Measurements from ENCODE around the gene GALNTL6. TPM values are rescaled to one million over a fixed set of nuclear protein-coding genes. Genes with fewer than 3 reads are reported as not detected.

The GALNTL6 gene
- 0.16 and 0.24 TPM in 2 replicates for total RNA-seq

GRCh38 chr4:171812665-171813525, at the start of gene GALNTL6:
Gene GALNTL6 (plus strand): TSS chr4:171813404.

